ENCODE measurements around the gene DNAJC16.
"Not testable (repeated sequence)": the region's sequence is repeated elsewhere in the genome, so short reads cannot be mapped to it uniquely, and the experiment has no call there.

The DNAJC16 gene

DNA sequence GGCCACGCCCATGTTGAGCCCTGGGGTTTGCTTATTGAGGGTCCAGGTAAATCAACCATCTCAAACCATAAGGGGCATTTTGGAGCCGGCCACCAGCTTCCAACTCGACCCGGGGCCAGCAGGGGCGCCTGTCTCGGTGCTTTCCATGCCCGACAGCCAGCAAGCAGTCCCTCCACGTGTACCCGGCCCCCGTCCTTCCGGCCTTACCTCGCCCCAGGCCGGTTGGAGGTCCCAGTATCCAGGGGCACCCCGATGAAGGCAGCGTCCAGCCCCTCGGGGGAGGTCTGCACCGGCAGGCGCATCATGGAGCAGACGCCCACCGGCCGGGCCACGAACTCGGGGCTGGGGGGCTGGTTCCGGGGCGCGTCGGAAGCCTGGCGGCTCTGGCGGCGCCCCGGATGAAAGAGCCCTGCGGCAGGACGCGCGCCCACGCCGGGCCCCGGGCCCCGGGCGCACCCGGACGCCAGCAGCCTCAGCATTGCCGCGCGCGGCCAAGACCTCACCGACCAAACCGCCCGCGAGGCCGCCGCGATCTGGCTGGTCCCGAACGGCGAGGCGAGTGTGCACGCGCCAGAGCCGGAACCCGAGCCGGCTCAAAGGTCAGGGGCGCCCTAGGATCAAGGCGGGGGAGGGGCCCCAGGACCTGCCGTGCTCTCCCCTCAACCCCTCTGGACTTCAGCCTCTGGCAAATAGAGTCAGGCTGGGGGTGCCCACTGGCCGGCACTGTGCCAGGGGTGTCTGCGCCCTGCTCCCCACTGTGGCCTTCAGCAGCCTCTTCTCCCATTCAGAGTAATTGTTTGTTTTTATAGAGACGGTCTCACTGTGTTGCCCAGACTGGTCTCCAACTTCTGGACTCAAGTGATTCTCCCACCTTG lies 58.1 kb downstream of the DNAJC16 start, which contains the start of gene AGMAT:
Gene AGMAT, minus strand, starts transcription at position 563 of the 875 bp plus-strand sequence. Its CDS starts 84 bp downstream, at position 479.
- FAIRE-seq, result no peak

DNA sequence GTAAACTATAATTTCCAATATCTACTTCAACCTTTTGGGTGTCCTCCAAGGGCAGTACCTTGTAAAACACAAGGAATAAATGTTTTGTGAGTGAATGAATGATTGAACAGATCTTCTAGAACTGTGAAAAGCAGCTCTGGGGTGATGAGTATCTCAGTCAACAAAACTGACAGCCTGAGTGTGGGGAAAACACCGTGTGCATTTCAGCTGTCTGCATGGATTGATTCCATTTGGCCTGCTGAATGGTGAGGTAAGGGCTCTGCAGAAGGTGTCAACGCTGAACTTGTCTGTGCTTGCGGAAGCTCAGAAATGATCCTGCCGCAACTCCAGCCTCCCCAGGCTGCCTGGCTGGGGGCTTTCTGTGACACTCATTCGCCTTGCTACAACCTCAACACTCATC lies 65.6 kb downstream of the DNAJC16 start:
- no peak for FAIRE-seq

DNA sequence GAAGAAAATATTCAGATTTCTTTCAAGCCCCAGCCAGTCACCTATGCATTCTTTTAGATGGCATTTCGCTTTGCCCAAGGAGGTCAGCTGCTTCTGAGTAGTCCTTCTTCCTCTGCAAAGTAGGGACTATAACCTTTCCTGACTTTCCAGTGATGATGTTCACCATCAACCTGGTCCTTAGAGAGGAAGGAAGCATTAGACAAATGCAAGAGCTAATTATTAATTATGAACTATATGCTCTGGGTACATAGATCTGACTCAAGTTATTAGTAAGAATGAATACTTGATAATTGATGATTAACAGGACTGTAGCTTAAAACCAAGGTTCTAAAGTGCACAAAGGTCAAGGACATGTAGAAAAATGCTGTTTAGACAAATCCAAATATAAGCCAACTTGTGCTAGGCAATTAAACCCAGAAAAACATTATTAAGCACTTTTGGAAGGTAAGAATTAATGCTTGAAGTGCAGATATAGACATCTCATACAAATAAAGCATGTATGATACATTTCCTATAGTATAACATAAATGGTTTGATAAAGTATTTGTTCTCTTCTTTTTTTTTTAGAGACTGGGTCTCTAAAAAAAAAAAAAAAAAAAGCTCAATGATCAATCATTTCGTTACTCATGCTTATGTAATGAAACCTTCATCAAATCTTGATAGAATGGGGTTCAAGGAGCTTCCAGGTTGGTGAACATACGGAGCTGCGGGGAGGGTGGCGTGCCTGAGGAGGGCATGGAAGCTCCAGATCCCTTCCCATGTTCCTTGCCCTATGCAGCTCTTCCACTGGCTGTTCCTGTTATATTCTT lies 69.4 kb downstream of the DNAJC16 start:
- FAIRE-seq, result no peak

DNA sequence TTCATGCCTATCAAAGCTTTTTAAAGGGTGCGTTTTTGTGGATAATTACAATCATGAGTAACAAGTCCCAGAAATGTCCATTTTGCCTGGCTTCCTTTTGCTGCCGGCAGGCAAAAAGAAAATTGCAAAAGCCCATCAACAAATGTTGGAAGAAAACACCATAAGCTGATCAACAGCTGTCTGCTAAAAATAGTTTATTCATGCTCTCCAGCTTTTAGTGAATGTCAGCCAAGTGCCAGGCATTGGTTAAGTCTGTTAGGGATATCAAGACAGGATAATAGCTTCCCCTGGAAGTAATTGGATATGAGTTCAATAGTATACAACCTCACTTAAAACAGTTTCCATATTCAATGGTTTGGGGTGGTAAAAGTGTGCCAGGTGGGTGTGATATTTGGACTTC lies 71.8 kb downstream of the DNAJC16 start:
- no peak for FAIRE-seq

DNA sequence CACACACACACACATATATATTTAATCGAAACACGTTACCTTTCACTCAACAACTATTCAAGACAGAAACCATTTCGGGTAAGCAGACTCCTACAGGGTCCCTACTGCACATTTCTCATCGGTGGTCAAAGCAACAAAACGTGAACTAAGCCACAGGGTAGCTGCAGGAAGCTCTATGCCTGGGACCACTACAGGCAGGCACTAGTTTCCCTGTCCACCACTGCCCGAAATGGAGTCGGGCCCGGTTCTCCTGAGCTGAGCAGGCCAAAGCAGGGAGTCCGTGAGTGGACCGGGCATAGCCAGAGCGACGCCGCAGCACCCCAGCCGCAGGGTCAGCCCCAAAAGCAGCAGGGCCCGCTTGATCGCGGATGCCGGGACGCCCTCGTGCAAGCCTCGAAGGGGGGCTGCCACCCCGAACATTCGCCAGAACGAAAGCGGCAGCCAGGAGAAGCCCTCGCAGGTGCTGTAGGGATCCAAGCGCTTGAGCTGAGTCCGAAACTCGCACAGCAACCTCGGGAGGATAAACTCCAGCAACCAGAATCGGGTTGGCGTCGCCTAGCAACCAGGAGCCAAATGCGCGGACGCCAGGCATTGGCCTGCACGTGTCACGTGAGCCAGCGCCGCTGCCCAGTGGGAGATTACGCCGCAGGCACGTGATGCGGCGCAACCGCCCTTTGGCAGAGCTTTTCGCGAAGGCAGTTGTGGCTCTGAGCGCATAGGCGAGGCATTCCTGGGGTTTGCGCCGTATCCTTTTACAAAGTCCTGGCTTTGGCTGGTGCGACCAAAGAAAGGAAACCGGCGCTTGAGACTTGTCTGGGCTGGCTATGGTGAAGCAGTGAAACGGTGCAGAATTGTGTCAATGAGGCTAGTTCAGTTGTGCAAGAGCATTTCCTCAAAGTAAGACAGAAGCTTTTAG lies 76.7 kb downstream of the DNAJC16 start:
- peak; percentile 88 for FAIRE-seq

DNA sequence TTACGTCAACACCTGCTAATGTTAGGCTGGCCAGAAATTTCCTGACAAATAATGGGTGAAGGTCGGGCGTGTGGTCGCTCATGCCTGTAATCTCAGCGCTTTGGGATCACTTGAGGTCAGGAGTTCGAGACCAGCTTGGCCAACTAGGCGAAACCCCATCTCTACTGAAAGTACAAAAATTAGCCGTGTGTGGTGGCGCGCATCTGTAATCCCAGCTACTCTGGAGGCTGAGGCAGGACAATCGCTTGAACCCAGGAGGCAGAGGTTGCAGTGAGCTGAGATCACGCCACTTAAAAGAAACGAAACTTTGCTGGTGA lies 77.3 kb downstream of the DNAJC16 start:
- not testable (repeated sequence) for FAIRE-seq

DNA sequence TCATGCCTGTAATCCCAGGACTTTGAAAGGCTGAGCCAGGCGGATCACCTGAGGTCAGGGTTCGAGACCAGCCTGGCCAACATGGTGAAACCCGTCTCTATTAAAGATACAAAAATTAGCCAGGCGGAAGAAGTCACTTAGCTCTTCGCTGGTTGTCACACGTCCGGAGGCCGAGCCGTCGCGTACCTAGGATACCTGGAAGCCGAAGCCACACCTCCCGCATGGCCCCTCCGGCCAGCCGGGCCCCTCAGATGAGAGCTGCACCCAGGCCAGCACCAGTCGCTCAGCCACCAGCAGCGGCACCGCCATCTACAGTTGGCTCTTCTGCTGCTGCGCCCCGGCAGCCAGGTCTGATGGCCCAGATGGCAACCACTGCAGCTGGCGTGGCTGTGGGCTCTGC lies 77.8 kb downstream of the DNAJC16 start:
- not testable (repeated sequence) for FAIRE-seq

DNA sequence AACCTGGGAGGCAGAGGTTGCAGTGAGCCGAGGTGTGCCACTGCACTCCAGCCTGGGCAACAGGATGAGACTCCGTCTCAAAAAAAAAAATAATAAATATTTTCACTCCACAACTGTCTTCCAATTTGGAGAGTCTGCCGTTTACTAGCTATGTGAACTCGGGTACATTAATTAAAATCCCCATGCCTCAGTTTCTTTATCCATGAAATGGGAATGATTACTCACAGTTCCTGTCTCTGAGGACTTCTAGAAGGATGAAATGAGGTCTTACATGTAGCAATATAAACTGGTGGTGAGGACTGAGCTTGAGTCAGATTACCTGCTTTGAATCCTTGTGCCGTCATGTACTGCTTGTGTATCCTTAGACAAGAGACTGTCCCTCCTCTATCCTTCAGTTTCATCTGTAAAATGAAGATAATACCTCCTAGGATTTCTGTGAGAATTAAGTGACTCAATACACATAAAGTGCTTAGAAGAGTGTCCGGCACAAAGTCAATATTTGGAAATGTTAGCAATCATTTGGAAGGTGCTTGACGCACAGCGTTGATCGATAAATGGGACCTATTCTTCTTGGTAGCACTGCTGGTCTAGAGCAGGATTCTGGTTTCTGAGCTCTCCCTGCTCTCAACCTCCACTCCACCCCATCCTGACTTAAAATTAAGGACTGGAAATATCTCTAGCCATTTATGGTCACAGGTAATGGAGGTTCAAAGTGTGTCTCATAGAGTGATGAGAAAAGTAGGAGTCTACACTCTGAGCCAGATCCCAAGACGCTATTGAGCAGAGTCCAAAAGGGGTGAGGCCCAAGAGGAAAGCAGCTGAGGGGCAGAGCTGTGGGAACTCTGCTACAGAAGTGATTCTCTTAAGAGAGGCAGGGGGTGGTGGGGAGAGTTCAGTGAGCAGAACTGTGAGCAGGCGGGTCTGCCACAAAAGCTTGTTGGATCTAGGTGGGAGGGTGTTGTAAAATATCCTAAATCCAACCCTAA lies 79.0 kb downstream of the DNAJC16 start:
- no peak for FAIRE-seq

DNA sequence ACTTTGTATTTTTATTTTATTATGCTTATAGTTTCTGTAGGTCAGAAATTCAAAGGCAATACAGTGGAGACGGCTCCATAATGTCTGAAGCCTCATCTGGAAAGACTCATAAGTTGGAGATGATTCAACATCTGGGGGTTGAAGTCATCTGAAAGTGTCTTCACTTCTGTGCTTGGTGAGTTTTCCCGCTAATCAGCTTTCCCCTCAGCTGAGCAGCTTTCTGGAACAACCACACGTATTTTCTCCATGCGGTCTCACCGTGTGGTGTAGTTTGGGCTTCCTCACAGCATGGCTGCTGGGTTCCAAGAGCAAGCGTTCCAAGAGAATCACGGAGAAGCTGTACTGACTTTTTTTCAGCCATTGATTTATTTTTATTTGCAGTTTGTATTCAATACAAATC lies 83.0 kb downstream of the DNAJC16 start:
- no peak for FAIRE-seq

DNA sequence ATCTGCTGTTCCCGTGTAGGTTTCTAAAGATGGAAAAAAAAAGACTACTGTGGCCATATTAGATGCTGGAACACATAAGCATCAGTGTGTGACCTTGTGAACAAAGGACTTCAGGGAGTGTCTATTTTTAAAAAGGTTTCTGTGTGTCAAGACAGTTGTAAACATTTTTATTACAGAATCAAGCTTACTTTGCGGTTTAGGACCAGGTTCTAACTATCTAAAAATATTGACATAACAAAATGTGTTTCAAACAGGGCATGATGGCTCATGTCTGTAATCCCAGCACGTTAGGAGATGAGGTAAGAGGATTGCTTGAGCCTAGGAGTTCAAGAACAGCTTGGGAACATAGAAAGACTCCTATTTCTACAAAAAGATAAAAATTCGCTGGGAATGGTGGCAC lies 83.5 kb downstream of the DNAJC16 start:
- no peak for FAIRE-seq

DNA sequence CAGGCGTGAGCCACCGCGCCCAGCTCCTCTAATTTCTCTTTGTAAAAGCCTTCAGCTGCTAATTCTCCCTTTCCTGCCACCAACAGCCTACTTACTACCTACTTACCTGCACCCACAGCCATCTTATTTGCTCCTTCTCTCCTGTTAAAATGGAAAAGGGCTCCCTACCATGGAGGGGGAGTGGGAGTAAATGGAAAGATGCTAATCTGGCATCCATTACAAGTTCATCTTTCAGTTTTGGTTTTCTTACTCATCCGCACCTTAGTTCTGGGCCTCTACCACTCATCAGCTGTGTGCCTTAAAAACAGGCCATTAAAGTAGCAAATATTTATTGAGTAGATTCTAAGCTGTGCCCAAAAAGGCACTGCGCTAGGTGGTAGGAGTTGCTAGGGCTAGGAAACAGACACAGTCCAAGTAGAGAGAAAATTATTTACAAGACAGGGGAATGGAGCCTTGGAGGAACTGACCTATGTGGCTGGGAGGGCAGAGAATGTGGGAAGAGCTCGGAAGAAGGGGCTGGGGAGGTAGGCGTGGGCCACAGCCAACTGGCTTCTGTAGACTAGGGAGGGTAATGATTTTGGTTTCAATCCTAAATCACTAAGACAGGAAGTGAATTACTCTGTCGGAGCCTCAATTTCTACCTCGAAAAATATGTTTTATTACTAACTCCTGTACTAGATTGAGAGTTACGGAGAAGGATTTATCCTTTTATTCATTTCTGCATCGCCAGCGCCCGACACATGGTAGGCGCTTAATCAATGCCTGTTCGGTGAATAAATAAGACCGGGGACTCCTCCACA lies 89.9 kb downstream of the DNAJC16 start:
- no peak for FAIRE-seq

DNA sequence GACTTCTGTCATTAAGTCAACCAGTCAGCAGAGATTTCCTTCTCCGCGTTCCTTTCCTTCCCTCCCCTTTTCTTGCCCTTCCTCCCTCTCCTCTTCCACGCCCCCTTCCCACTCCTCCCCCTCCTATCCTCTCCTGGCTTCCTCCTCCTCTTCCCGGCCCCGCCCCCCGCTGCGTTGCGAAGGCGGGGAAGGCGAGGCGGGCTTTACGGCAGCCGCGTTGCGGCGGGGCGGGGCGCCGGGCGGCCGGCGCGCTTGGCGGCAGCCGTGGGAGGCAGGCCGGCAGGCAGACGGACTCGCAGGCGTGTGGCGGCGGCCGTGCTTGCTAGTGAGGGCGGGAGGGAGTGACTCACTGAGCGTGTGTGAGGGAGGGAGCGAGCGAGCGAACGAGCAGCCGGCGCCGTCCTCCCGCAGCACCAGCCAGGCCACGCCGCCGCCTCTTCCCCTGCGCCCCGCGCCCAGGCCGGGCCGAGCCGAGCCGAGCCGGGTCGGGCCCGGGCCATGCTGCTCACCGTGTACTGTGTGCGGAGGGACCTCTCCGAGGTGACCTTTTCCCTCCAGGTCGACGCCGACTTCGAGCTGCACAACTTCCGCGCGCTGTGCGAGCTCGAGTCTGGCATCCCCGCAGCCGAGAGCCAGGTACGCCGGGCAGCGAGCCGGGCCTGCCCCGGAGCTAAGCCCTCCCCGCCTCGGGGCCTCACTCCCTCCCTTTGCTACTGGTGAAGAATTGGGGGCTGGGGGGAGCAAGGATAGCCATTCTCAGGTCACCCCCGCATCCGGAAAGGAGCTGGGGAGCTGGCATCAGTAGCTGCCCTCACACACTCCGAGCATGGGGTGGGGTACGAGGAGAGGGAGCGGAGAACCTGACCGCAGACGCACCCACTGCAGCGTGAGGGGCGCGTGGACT lies 90.8 kb downstream of the DNAJC16 start, which contains the start of gene DDI2:
Gene DDI2, plus strand, starts transcription at position 286 of the 904 bp plus-strand sequence. Its CDS starts 213 bp downstream, at position 499.
- no peak for FAIRE-seq

DNA sequence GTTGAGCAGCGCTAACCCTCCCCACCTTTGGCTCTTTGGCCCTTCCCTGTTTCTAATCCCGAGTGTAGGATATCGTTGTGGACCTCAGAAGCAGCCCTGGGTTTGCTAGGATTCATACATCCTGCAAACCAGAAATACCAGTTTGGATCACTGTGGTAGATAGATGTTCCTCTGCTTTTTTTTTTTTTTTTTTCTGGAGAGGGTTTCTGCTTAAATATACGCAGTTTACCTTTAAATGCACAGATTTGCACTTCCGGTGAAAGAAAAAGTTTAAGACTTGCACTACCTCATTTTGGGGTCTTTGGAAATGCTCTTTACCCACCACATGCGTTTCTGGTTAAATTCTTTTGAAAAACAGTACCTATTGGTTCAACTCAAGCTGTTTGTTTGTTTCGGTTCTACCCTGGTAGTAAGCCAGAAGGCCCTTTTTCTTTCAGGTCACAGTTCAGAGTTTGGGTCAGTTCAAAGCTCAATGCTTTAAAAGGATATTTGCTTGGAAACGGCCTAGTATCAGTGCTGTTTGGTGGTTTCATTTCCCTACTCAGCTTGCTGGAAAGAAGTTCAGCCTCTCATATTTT lies 91.5 kb downstream of the DNAJC16 start:
- no peak for FAIRE-seq

DNA sequence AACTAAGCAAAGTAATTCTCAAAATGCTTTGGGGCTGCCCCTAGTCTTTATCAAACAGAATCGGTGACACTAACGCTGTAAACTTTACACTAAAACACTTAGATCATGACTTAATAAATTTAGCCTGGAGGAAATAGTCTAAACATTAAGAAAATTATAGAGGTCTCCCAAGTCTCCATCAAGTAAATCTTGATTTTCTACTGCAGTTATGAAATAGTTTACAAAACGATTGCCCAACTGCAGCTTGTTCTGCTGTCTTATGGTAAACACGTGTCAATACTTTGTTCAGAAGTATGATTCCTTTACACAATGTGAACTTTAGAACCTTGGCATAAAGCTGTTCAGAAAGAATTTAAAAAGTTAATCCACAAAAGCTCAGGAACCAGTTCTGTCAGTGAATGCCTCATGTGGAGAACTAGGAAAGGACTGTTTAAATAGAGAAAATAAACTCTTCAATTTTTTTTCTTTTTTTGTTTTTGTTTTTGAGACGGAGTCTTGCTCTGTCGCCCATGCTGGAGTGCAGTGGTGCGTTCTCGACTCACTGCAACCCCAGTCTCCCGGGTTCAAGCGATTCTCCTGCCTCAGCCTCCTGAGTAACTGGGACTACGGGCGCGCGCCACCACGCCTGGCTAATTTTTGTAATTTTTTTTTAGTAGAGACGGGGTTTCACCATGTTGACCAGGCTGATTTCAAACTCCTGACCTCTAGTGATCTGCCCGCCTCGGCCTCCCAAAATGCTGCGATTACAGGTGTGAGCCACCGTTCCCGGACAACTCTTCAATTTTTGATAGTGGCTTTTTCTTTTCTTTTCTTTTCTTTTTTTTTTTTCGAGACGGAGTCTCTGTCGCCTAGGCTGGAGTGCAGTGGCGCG lies 92.2 kb downstream of the DNAJC16 start:
- peak; percentile 48 for FAIRE-seq

DNA sequence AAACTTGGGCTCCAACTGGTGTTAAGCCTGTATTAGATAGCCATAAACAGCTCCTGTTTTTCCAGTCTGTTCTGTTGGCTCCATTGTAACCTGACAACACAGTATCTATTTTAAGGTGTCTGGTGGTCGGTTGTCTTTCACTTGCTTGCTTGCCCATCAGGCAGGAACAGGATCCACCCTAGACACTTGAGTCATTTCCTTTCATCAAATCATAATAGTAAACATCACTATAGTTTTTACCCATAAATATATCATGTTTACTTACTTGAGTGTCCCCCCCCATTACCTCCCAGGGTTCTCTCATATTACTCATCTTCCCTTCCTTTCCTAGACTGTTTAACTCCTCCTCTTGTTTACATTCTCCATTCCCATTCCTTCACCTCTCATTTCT lies 93.5 kb downstream of the DNAJC16 start:
- no peak for FAIRE-seq

DNA sequence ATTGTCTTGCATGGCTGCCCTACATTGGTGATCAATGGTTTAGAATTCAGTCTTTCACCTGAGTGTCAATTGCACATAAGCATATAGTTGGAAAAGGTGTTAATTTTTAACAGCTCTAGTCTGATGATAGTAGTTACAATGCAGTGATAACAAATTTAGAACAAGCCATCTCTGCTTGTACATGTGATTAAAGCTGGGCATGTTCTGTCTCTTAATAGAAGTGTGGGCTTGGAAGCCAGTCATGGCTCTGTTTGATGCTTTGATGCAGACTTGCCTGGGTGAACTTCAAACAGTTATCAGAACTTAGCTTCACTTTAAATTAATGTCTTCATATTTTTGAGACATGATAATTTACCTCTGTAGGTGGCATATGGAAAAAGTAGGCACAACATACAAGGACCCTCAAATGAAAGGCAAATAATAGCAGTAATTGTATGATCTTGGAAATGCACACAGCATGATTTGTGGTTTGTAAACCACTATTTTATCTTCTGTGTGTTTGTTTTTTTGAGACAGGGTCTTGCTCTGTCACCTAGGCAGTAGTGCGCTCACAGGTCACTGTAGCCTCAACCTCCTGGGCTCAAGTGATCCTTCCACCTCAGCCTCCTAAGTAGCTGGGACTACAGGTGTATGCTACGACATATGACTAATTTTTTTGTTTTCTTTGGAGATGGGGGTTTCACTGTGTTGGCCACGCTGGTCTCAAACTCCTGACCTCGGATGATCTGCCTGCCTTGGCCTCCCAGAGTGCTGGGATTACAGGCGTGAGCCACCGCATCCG lies 94.4 kb downstream of the DNAJC16 start:
- no peak for FAIRE-seq

DNA sequence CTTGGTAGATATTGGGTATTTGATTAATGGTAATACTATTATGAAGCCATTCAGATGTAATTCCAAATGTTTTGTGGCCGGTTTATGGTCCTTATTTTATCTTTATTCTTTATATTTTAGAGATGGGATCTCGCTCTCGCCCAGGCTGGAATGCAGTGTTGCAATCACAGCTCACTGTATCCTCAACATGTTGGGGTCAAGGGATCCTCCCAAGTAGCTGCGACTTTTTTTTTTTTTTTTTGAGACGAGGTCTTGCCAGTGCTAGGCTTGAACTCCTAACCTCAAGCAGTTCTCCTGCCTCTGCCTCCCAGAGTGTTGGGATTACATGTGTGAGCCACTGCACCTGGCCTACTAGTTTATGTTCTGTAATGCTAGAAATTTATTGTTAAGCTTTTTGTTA lies 95.3 kb downstream of the DNAJC16 start:
- no peak for FAIRE-seq
